Mesenchymal stem cell (in vitro differentiated cells and primary cell): ENCODE results near the gene CEP170B.

Experiments
- DNase-seq: peaks from one replicate; pipeline ENCODE4 v3.0.0-alpha.2; 2013
- H2AFZ ChIP-seq: one replicate; pipeline ENCODE4 v1.6.1; 2013; ENCODE audit warnings: low read depth, mild to moderate bottlenecking, control low read depth, inconsistent platforms, low read length, moderate library complexity
- H2AK5ac ChIP-seq: 2 replicates; pipeline ENCODE4 v1.6.1; 2013; ENCODE audit warnings: low read length, moderate library complexity, mild to moderate bottlenecking, inconsistent platforms; ENCODE audit not compliant: severe bottlenecking
- H2BK120ac ChIP-seq: one replicate; pipeline ENCODE4 v1.6.1; 2013; ENCODE audit warnings: low read depth, mild to moderate bottlenecking, inconsistent platforms, low read length, moderate library complexity
- H2BK12ac ChIP-seq, 2 experiments: one replicate each; pipeline ENCODE4 v1.6.1; 2013; ENCODE audit warnings: inconsistent platforms in 2 of 2, low read length in 2 of 2, mild to moderate bottlenecking in 2 of 2, moderate library complexity in 2 of 2, control low read depth in 1 of 2
- H2BK15ac ChIP-seq: one replicate; pipeline ENCODE4 v1.6.1; 2013; ENCODE audit warnings: mild to moderate bottlenecking, low read depth, inconsistent platforms; ENCODE audit not compliant: poor library complexity, severe bottlenecking
- H2BK5ac ChIP-seq: 2 replicates; pipeline ENCODE4 v1.6.1; 2013; ENCODE audit warnings: low read depth, mild to moderate bottlenecking, low read length, control low read depth, inconsistent platforms; ENCODE audit not compliant: poor library complexity, severe bottlenecking
- H3K14ac ChIP-seq, 2 experiments: one replicate each; pipeline ENCODE4 v1.6.1; 2013; ENCODE audit warnings: inconsistent platforms in 2 of 2, low read length in 2 of 2, control low read depth in 1 of 2, mild to moderate bottlenecking in 1 of 2, moderate library complexity in 1 of 2
- H3K18ac ChIP-seq, 2 experiments: one replicate each; pipeline ENCODE4 v1.6.1; 2013; ENCODE audit warnings: inconsistent platforms in 2 of 2, low read length in 2 of 2, control low read depth in 1 of 2, low read depth in 1 of 2, mild to moderate bottlenecking in 1 of 2
- H3K23ac ChIP-seq, 2 experiments: one replicate each; pipeline ENCODE4 v1.6.1; 2013; ENCODE audit warnings: inconsistent platforms in 2 of 2, low read length in 2 of 2, mild to moderate bottlenecking in 2 of 2, moderate library complexity in 2 of 2, control low read depth in 1 of 2
- H3K27ac ChIP-seq: 2 replicates; pipeline ENCODE4 v1.5.1; 2013; ENCODE audit warnings: mild to moderate bottlenecking, moderate library complexity, low read length, control low read depth, inconsistent platforms; ENCODE audit not compliant: poor library complexity, severe bottlenecking
- H3K27me3 ChIP-seq, 2 experiments: 2 replicates each; pipeline versions ENCODE4 v1.6.1 to v1.7.0; 2013; ENCODE audit warnings: low read length in 2 of 2, mild to moderate bottlenecking in 2 of 2, moderate library complexity in 2 of 2, control low read depth in 1 of 2, inconsistent platforms in 1 of 2; ENCODE audit not compliant: control insufficient read depth in 1 of 2, insufficient read depth in 1 of 2
- H3K36me3 ChIP-seq, 2 experiments: 2 replicates each; pipeline versions ENCODE4 v1.6.1 to v1.7.0; 2013; ENCODE audit warnings: low read length in 2 of 2, control low read depth in 1 of 2, inconsistent platforms in 1 of 2, low read depth in 1 of 2, mild to moderate bottlenecking in 1 of 2; ENCODE audit not compliant: insufficient read depth in 2 of 2, control insufficient read depth in 1 of 2
- H3K4ac ChIP-seq, 2 experiments: one replicate each; pipeline ENCODE4 v1.6.1; 2013; ENCODE audit warnings: inconsistent platforms in 2 of 2, low read length in 2 of 2, mild to moderate bottlenecking in 2 of 2, moderate library complexity in 2 of 2, control low read depth in 1 of 2, low read depth in 1 of 2
- H3K4me1 ChIP-seq: 2 replicates; pipeline ENCODE4 v1.6.1; 2013; ENCODE audit warnings: low read depth, low read length, control low read depth; ENCODE audit not compliant: control insufficient read depth, insufficient read depth
- H3K4me2 ChIP-seq: 2 replicates; pipeline ENCODE4 v1.6.1; 2013; ENCODE audit warnings: low read length, mild to moderate bottlenecking, inconsistent platforms; ENCODE audit not compliant: poor library complexity, severe bottlenecking
- H3K4me3 ChIP-seq, 2 experiments: 2 replicates each; pipeline versions ENCODE4 v1.5.1 to v1.7.0; 2013; ENCODE audit warnings: low read length in 2 of 2, mild to moderate bottlenecking in 2 of 2, control low read depth in 1 of 2, low read depth in 1 of 2; ENCODE audit not compliant: insufficient read depth in 1 of 2
- H3K79me1 ChIP-seq: replicated peaks from 2 replicates; pipeline ENCODE4 v1.6.1; 2013; ENCODE audit warnings: mild to moderate bottlenecking, control low read depth, low read length, inconsistent platforms; ENCODE audit not compliant: poor library complexity, severe bottlenecking
- H3K9ac ChIP-seq: 2 replicates; pipeline ENCODE4 v1.7.0; 2013; ENCODE audit warnings: mild to moderate bottlenecking, low read length, moderate library complexity
- H3K9me3 ChIP-seq: 2 replicates; pipeline ENCODE4 v1.7.0; 2013; ENCODE audit warnings: mild to moderate bottlenecking, low read length; ENCODE audit not compliant: control insufficient read depth
- H4K8ac ChIP-seq: one replicate; pipeline ENCODE4 v1.6.1; 2013; ENCODE audit warnings: inconsistent platforms, mild to moderate bottlenecking, low read length, moderate library complexity
- H4K91ac ChIP-seq: one replicate; pipeline ENCODE4 v1.6.1; 2013; ENCODE audit warnings: mild to moderate bottlenecking, low read length, inconsistent platforms
- WGBS: methylation state at CpG from one replicate; pipeline ENCODE4 v1.1.7; 2013; ENCODE audit warnings: mixed read lengths; 5-methylcytosine and 5-hydroxymethylcytosine counted together

The CEP170B gene

DNA sequence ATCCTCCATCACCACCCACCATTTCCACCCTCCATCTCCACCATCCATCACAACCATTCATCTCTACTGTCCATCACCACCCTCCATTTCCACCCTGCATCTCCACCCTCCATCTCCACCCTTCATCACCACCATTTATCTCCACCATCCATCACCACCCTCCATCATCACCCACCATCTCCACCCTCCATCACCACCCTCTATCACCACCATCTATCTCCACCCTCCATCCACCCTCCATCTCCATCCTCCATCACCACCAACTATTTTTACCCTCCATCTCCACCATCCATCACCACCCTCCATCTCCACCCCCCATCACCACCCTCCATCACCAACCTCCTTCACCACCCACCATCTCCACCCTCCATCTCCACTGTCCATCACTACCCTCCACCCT, 4.7 kb upstream of the CEP170B start:
- H4K8ac ChIP-seq = no peak overlapping the region
- H2BK120ac ChIP-seq = no peak overlapping the region
- H2AK5ac ChIP-seq = no peak overlapping the region
- H3K79me1 ChIP-seq = peaks cover 3% of the 10 kb centered on the region
- no peak overlapping the region for H3K4ac ChIP-seq
- no peak overlapping the region for H2BK12ac ChIP-seq
- no peak overlapping the region for H2BK5ac ChIP-seq
- no peak for DNase-seq
- no peak overlapping the region for H3K4me2 ChIP-seq
- H3K4me1 ChIP-seq = peaks cover 11% of the 10 kb centered on the region
- peaks cover 0 to 38% of the 10 kb centered on the region in 2 experiments for H3K27me3 ChIP-seq
- H3K9ac ChIP-seq = no peak overlapping the region
- no peak overlapping the region for H3K14ac ChIP-seq
- no peak overlapping the region for H3K4me3 ChIP-seq
- peaks cover 0 to 5% of the 10 kb centered on the region in 2 experiments for H3K36me3 ChIP-seq
- H3K27ac ChIP-seq = no peak overlapping the region
- H3K18ac ChIP-seq = no peak overlapping the region
- H3K9me3 ChIP-seq = no peaks in the 10 kb centered on the region
- no peak overlapping the region for H3K23ac ChIP-seq
- H4K91ac ChIP-seq = no peak overlapping the region
- no peak overlapping the region for H2BK15ac ChIP-seq
- H2AFZ ChIP-seq = no peak overlapping the region

- no peak overlapping the region for H3K9ac ChIP-seq
Measured at GRCh38 chr14:104863131-104863862, 1.8 kb upstream of the CEP170B start.

GRCh38 chr14:104863923-104864266, 1.2 kb upstream of the CEP170B start:
- H3K4me1 ChIP-seq = peaks cover 37% of the 10 kb centered on the region
- no peak overlapping the region for H2AK5ac ChIP-seq
- H3K23ac ChIP-seq = peak overlapping the region in 1 of 2 experiments; percentile 26
- H2BK15ac ChIP-seq = no peak overlapping the region
- H3K14ac ChIP-seq = no peak overlapping the region
- H4K8ac ChIP-seq = no peak overlapping the region
- H3K9me3 ChIP-seq = no peaks in the 10 kb centered on the region
- H2AFZ ChIP-seq = no peak overlapping the region
- no peak overlapping the region for H4K91ac ChIP-seq
- H2BK5ac ChIP-seq = no peak overlapping the region
- no peak overlapping the region for H3K4ac ChIP-seq
- H3K36me3 ChIP-seq = peaks cover 0 to 23% of the 10 kb centered on the region in 2 experiments
- no peak overlapping the region for H3K27ac ChIP-seq
- H3K4me2 ChIP-seq = peak overlapping the region; percentile 89
- 7% methylated on average over 13 of the region's 13 CpGs for WGBS
- no peak overlapping the region for H2BK12ac ChIP-seq
- DNase-seq = no peak
- peaks cover 0 to 28% of the 10 kb centered on the region in 2 experiments for H3K27me3 ChIP-seq
- H3K9ac ChIP-seq = no peak overlapping the region
- no peak overlapping the region for H2BK120ac ChIP-seq
- peak overlapping the region in 1 of 2 experiments; percentile 67 for H3K4me3 ChIP-seq
- peaks cover 29% of the 10 kb centered on the region for H3K79me1 ChIP-seq
- H3K18ac ChIP-seq = no peak overlapping the region

More at GRCh38 chr14:104863131-104863862, 1.8 kb upstream of the CEP170B start:
- no peak for DNase-seq
- Histone ChIP-seq H2BK12ac (no peak overlapping the region), H2AFZ (no peak overlapping the region), H4K8ac (no peak overlapping the region), H3K4me3 (no peak overlapping the region), H2BK5ac (no peak overlapping the region), H3K18ac (no peak overlapping the region), H3K4ac (no peak overlapping the region), H3K36me3 (peaks cover 0 to 17% of the 10 kb centered on the region in 2 experiments), H3K79me1 (peaks cover 25% of the 10 kb centered on the region), H3K4me1 (peaks cover 35% of the 10 kb centered on the region), H3K4me2 (no peak overlapping the region), H3K27ac (no peak overlapping the region), H3K9me3 (no peaks in the 10 kb centered on the region), H4K91ac (no peak overlapping the region), H2BK120ac (no peak overlapping the region), H3K23ac (no peak overlapping the region), H2AK5ac (no peak overlapping the region), H3K14ac (no peak overlapping the region), H3K27me3 (peaks cover 0 to 28% of the 10 kb centered on the region in 2 experiments), H2BK15ac (no peak overlapping the region)
- WGBS = 89% methylated on average over 12 of the region's 13 CpGs

DNA sequence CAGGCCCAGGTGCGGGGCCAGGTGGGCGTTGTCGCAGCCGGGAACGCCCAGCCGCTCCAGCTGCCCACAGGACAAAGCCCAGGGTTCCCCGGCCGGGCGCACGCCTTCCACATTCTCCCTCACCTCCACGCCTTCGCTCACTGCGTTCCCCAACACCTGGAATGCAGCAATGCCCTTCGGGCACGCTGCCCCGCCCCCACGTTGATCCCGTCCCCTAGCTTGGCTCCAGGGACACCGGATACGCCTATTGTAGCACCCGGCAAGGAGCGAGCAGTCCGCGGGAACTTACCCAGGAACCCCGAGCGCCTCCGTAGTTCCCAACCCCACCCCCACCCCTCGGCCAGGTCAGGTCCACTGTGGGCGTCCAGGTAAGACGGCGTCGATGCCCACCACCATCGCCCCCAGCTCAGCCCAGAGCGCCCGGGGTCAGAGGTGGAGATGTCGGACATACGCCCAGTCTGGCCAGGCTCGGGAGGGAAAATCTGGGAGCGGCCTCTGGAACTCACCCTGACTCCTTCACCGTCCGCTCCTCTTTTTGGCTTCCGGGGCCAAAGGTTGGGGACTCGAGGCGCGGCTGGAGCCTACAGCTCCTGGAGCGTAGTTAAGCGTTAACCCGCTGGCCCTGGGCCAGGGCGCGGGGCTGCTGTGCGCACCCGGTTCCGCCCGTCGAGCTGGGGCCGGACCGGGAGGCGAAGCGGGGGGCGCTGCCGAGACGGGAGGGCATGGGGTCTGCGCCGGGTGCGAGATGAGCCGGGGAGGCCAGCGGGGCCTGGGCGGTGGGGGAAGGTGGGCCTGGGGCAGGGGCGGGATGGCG, 594 bp upstream of the CEP170B start:
- no peak overlapping the region for H3K27ac ChIP-seq
- peak overlapping the region in 1 of 2 experiments; percentile 35 for H3K23ac ChIP-seq
- peaks cover 33% of the 10 kb centered on the region for H3K79me1 ChIP-seq
- peak overlapping the region; percentile 17 to 86 for H3K18ac ChIP-seq
- peak overlapping the region; percentile 29 for H2AFZ ChIP-seq
- no peak overlapping the region for H2BK15ac ChIP-seq
- H3K27me3 ChIP-seq = peaks cover 0 to 28% of the 10 kb centered on the region in 2 experiments
- no peak overlapping the region for H3K14ac ChIP-seq
- peaks cover 3 to 29% of the 10 kb centered on the region in 2 experiments for H3K36me3 ChIP-seq
- H4K91ac ChIP-seq = peak overlapping the region; percentile 44
- no peak overlapping the region for H2BK120ac ChIP-seq
- peak overlapping the region in 1 of 2 experiments; percentile 20 for H3K4ac ChIP-seq
- H3K4me3 ChIP-seq = peak overlapping the region; percentile 67 to 71
- H3K9me3 ChIP-seq = no peaks in the 10 kb centered on the region
- peak overlapping the region; percentile 36 for H3K9ac ChIP-seq
- no peak overlapping the region for H2BK5ac ChIP-seq
- 1% methylated on average over 59 of the region's 70 CpGs for WGBS
- peak overlapping the region in 1 of 2 experiments; percentile 24 for H2BK12ac ChIP-seq
- H3K4me2 ChIP-seq = peak overlapping the region; percentile 89
- no peak overlapping the region for H4K8ac ChIP-seq
- no peak for DNase-seq
- peaks cover 39% of the 10 kb centered on the region for H3K4me1 ChIP-seq
- no peak overlapping the region for H2AK5ac ChIP-seq
